ENCODE data around the gene MACO1.

MACO1 gene

DNA sequence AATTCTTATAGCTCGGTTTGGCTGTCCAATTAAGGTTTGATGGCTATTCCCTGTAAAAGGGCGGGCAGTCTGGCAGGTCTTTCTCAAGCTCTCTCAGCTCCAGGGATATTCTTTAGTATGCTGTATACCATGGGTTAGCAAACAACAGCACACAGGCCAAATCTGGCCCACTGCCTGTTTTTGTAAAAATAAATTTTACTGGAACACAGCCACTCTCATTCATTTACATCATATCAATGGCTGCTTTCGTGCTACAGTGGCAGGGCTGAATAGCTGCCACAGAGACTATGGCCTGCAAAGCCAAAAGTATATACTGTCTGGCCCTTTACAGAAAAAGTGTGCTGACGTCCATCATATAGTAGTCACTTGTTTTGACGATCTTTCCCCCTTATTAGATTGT lies 32.0 kb downstream of the MACO1 start:
- TF ChIP-seq, protein P1, sequence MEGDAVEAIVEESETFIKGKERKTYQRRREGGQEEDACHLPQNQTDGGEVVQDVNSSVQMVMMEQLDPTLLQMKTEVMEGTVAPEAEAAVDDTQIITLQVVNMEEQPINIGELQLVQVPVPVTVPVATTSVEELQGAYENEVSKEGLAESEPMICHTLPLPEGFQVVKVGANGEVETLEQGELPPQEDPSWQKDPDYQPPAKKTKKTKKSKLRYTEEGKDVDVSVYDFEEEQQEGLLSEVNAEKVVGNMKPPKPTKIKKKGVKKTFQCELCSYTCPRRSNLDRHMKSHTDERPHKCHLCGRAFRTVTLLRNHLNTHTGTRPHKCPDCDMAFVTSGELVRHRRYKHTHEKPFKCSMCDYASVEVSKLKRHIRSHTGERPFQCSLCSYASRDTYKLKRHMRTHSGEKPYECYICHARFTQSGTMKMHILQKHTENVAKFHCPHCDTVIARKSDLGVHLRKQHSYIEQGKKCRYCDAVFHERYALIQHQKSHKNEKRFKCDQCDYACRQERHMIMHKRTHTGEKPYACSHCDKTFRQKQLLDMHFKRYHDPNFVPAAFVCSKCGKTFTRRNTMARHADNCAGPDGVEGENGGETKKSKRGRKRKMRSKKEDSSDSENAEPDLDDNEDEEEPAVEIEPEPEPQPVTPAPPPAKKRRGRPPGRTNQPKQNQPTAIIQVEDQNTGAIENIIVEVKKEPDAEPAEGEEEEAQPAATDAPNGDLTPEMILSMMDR (IDR thresholded peaks at IDR 0.05; ENCODE audit: low read depth, low read length, missing control alignments), result no peak
- Histone ChIP-seq H3K4me3 (ENCODE audit: low read depth, low read length) (no peak overlapping the region), H3K27me3 (replicated peaks) (no peaks in the 10 kb centered on the region), H3K36me3 (replicated peaks) (peaks cover 10% of the 10 kb centered on the region), H3K27ac (no peak overlapping the region)
- in situ Hi-C loops (cut with HindIII; ENCODE audit: low pct_ligation_motif_present, low sequenced_read_pairs), result no loop called here
- DNase-seq, result no peak

DNA sequence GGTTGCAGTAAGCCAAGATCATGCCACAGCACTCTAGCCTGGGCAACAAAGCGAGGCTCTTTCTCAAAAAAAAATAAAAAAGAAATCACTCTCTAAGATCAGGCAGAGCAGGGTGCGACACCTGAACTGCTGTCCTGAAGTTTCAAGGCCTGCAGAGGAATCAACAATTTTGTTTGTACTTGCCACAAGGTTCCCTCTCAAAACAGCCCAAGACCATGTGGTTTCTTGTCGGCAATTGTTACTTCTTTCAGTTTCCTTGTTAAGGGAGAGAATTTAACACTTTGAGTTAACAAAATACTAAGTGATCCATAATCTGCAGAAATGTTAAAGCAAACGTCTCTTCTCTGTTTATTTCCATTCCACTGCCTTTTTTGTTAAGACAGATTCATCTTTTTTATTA lies 36.5 kb downstream of the MACO1 start:
- Histone ChIP-seq H3K27me3 (replicated peaks) (no peaks in the 10 kb centered on the region), H3K4me3 (ENCODE audit: low read depth, low read length) (no peak overlapping the region), H3K27ac (no peak overlapping the region), H3K36me3 (replicated peaks) (no peaks in the 10 kb centered on the region)
- in situ Hi-C loops (cut with HindIII; ENCODE audit: low pct_ligation_motif_present, low sequenced_read_pairs), result no loop called here
- TF ChIP-seq, protein P1 (IDR thresholded peaks at IDR 0.05; ENCODE audit: low read depth, low read length, missing control alignments), result no peak
- no peak for DNase-seq

DNA sequence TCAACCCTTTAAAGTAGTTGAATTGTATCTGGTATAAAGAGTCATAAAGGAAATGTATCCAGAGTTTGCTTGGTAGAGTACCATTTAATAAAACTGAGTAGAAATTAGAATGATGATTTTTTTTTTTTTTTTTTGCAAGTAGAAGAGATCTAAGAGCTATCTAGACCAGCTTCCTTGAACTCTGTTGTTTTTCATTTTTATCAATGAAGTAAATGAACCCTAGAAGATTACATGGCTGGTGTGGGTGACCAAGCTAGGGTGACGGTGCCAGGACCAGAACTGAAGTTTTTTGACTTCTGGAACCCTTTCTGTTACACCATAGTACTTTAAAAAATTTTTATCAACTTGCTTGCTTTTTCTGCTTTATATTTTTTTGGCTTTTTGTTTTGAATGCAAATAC lies 36.9 kb downstream of the MACO1 start:
- DNase-seq, result no peak
- no peaks in the 10 kb centered on the region for H3K36me3 ChIP-seq (replicated peaks)
- TF ChIP-seq, protein P1 (IDR thresholded peaks at IDR 0.05; ENCODE audit: low read depth, low read length, missing control alignments), result no peak
- no peaks in the 10 kb centered on the region for H3K27me3 ChIP-seq (replicated peaks)
- no peak overlapping the region for H3K4me3 ChIP-seq (ENCODE audit: low read depth, low read length)
- no peak overlapping the region for H3K27ac ChIP-seq
- in situ Hi-C loops (cut with HindIII; ENCODE audit: low pct_ligation_motif_present, low sequenced_read_pairs), result no loop called here

DNA sequence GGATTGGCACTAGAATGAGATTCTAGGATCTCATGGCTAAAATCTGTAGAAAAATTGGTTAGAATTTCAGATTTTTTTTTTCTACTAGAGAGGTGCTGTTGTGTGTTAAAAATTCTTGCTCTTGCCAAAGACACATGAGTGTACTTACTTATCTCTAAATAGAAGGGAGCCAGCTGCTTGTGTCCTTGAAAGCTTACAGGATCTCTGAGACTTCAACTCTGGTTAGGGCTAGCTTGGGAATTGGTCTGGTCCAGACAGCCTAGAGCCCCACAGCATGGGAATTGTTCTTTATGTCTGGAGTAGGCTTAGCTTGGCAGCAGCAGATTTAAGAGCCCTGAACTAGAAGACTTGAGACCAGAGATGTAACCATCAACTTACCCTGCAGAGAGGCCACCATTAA lies 37.3 kb downstream of the MACO1 start:
- in situ Hi-C loops (cut with HindIII; ENCODE audit: low pct_ligation_motif_present, low sequenced_read_pairs), result no loop called here
- no peaks in the 10 kb centered on the region for H3K36me3 ChIP-seq (replicated peaks)
- no peaks in the 10 kb centered on the region for H3K27me3 ChIP-seq (replicated peaks)
- TF ChIP-seq, protein P1 (IDR thresholded peaks at IDR 0.05; ENCODE audit: low read depth, low read length, missing control alignments), result no peak
- no peak overlapping the region for H3K27ac ChIP-seq
- DNase-seq, result peak; percentile 10
- H3K4me3 ChIP-seq (ENCODE audit: low read depth, low read length), result no peak overlapping the region

DNA sequence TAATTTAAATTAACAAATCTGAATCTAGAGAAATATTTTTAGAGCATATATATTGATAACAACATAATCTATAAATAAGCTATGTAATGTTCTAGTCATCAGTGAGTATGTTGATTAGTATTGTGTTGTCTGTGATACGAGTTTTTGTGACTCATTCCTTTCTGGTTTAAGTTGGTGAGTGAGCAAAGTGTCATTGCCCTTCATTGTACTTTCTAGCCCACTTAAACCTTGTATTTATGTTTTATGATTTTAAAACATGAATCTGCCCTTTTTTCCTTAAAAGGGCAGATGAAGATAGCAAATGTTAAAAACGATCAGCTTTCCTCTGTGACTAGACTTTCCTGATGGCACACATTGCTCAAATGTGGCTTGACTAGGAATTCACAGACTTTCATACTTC lies 38.5 kb downstream of the MACO1 start:
- in situ Hi-C loops (cut with HindIII; ENCODE audit: low pct_ligation_motif_present, low sequenced_read_pairs), result no loop called here
- Histone ChIP-seq H3K27me3 (replicated peaks) (no peaks in the 10 kb centered on the region), H3K27ac (peak overlapping the region; percentile 67), H3K36me3 (replicated peaks) (no peaks in the 10 kb centered on the region), H3K4me3 (ENCODE audit: low read depth, low read length) (no peak overlapping the region)
- peak; percentile 40 for DNase-seq
- TF ChIP-seq, protein P1 (IDR thresholded peaks at IDR 0.05; ENCODE audit: low read depth, low read length, missing control alignments), result no peak

DNA sequence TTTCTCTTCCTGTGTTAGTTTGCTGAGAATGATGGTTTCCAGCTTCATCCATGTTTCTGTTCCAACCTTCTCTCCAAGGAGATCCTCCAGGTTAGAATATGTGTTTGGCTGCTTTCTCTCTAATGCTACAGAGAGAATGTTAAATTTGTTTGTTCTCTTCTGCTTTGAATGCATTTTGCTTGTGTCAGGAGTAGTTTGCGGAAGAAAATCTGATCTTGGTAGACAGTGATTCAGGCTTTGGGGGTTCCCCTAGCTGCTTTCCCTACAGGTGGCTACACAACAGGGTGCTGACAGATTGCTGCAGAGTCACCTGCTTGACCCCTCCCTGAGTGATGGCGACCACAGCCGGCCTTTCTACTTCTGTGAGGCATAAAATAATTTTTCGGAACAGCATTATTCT lies 41.8 kb downstream of the MACO1 start:
- no peaks in the 10 kb centered on the region for H3K36me3 ChIP-seq (replicated peaks)
- TF ChIP-seq, protein P1 (IDR thresholded peaks at IDR 0.05; ENCODE audit: low read depth, low read length, missing control alignments), result no peak
- no peak overlapping the region for H3K27ac ChIP-seq
- in situ Hi-C loops (cut with HindIII; ENCODE audit: low pct_ligation_motif_present, low sequenced_read_pairs), result no loop called here
- DNase-seq, result no peak
- H3K4me3 ChIP-seq (ENCODE audit: low read depth, low read length), result no peak overlapping the region
- H3K27me3 ChIP-seq (replicated peaks), result no peaks in the 10 kb centered on the region
